Measurements from ENCODE around the gene DNAJB6. TPM values are rescaled to one million over a fixed set of nuclear protein-coding genes. Genes with fewer than 3 reads are reported as not detected.

Gene DNAJB6
- total RNA-seq, 1 donor from 2014 or later = 126 TPM

- H3K4me3 ChIP-seq (ENCODE audit: low read depth, low read length) = no peak overlapping the region
- no peak for DNase-seq (ENCODE audit: low read depth)
- no peaks in the 10 kb centered on the region for H3K27me3 ChIP-seq (ENCODE audit: control insufficient read depth, insufficient read depth, low read length)
- no peak for TF ChIP-seq CTCF (IDR thresholded peaks at IDR 0.05; ENCODE audit: insufficient read depth, low read length, poor library complexity, severe bottlenecking)
- no peaks in the 10 kb centered on the region for H3K36me3 ChIP-seq (ENCODE audit: control insufficient read depth, insufficient read depth, low read length)
Observed at GRCh38 chr7:157406971-157407370, 70.2 kb downstream of the DNAJB6 start.

- no peaks in the 10 kb centered on the region for H3K27me3 ChIP-seq (ENCODE audit: control insufficient read depth, insufficient read depth, low read length)
- H3K4me3 ChIP-seq (ENCODE audit: low read depth, low read length) = no peak overlapping the region
- TF ChIP-seq CTCF (IDR thresholded peaks at IDR 0.05; ENCODE audit: insufficient read depth, low read length, poor library complexity, severe bottlenecking) = no peak
- no peaks in the 10 kb centered on the region for H3K36me3 ChIP-seq (ENCODE audit: control insufficient read depth, insufficient read depth, low read length)
- no peak for DNase-seq (ENCODE audit: low read depth)
Observed at GRCh38 chr7:157407512-157408257, 70.9 kb downstream of the DNAJB6 start.

GRCh38 chr7:157408258-157409101 lies 71.7 kb downstream of the DNAJB6 start:
- Histone ChIP-seq H3K36me3 (ENCODE audit: control insufficient read depth, insufficient read depth, low read length) (no peaks in the 10 kb centered on the region), H3K4me3 (ENCODE audit: low read depth, low read length) (no peak overlapping the region), H3K27me3 (ENCODE audit: control insufficient read depth, insufficient read depth, low read length) (no peaks in the 10 kb centered on the region)
- DNase-seq (ENCODE audit: low read depth) = no peak
- no peak for TF ChIP-seq CTCF (IDR thresholded peaks at IDR 0.05; ENCODE audit: insufficient read depth, low read length, poor library complexity, severe bottlenecking)

GRCh38 chr7:157409149-157409752 lies 72.4 kb downstream of the DNAJB6 start:
- DNase-seq (ENCODE audit: low read depth) = no peak
- TF ChIP-seq CTCF (IDR thresholded peaks at IDR 0.05; ENCODE audit: insufficient read depth, low read length, poor library complexity, severe bottlenecking) = no peak
- Histone ChIP-seq H3K36me3 (ENCODE audit: control insufficient read depth, insufficient read depth, low read length) (no peaks in the 10 kb centered on the region), H3K27me3 (ENCODE audit: control insufficient read depth, insufficient read depth, low read length) (no peaks in the 10 kb centered on the region), H3K4me3 (ENCODE audit: low read depth, low read length) (no peak overlapping the region)

- no peaks in the 10 kb centered on the region for H3K27me3 ChIP-seq (ENCODE audit: control insufficient read depth, insufficient read depth, low read length)
- no peaks in the 10 kb centered on the region for H3K36me3 ChIP-seq (ENCODE audit: control insufficient read depth, insufficient read depth, low read length)
- no peak overlapping the region for H3K4me3 ChIP-seq (ENCODE audit: low read depth, low read length)
- DNase-seq (ENCODE audit: low read depth) = no peak
- no peak for TF ChIP-seq CTCF (IDR thresholded peaks at IDR 0.05; ENCODE audit: insufficient read depth, low read length, poor library complexity, severe bottlenecking)
Observed at GRCh38 chr7:157409753-157410727, 73.2 kb downstream of the DNAJB6 start.

Measured in kidney epithelial cell (primary cell).